CD4-positive, alpha-beta T cell treated with Interleukin-15 for 1 hour (primary cell): Measurements from ENCODE around the gene ITGA1.
A peak's percentile ranks its signal among the peaks of the same experiment; 100 is the strongest.
"Not testable (repeated sequence)": the region's sequence is repeated elsewhere in the genome, so short reads cannot be mapped to it uniquely, and the experiment has no call there.

ENCODE experiments used
- DNase-seq: peaks from one replicate; pipeline ENCODE4 v3.0.0-alpha.2; 2020

Gene ITGA1

GRCh38 chr5:52787600-52788504, at the start of gene ITGA1, which contains the start of gene PELO:
Gene ITGA1, plus strand, starts transcription at chr5:52787916. Its CDS starts 438 bp downstream, at chr5:52788354.
Gene PELO, plus strand, starts transcription at chr5:52787916. Its CDS starts 12,479 bp downstream, at chr5:52800395.
- peak; percentile 38 for DNase-seq

DNA sequence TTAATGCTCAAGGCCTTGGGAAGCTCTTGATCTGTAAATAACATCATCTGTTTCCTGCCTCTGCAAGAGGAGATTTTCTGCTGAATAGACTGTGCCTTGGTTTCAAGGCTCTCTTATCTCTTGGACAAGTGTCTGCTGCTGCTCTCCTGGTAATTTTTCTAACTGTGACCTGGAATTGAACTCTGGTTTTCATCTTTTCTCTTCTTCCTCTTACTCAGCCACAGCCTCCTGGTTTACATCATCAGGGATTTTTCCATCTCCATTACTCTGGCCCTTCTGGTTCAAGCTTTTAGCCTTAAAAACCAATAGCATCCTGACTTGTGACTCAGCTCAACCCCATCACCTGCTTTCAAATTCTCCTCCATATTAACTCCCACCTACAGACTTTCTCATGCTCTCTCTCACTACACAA, 49.6 kb upstream of the ITGA1 start:
- no peak for DNase-seq

GRCh38 chr5:52740007-52740406, 47.7 kb upstream of the ITGA1 start:
- no peak for DNase-seq

DNA sequence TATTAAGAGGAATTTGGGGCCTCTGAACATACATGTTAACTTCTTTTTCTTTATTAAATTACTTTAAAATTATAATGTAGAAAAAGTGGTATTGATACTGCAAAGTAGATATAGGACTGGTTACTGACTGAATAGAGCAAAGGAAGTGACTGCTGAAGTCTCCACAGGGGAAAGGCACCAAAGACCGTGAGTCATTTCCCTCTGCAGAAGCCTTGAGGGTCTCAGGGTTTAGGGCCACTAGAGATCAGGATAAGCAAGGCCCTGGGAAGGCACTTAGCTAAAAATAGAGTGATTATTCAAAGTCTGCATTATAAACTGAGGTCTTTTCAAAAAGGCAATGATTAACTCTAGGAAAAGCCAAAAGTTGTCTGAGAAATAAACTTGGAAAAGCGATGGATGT, 44.7 kb upstream of the ITGA1 start:
- DNase-seq: no peak

- no peak for DNase-seq
These were observed 44.2 kb upstream of the ITGA1 start for GRCh38 chr5:52743529-52743928.

GRCh38 chr5:52743970-52744369, 43.7 kb upstream of the ITGA1 start:
- DNase-seq: no peak

- DNase-seq: not testable (repeated sequence)
These were observed 42.8 kb upstream of the ITGA1 start for GRCh38 chr5:52744867-52745458.

GRCh38 chr5:52746539-52746938, 41.2 kb upstream of the ITGA1 start:
- DNase-seq: no peak

DNA sequence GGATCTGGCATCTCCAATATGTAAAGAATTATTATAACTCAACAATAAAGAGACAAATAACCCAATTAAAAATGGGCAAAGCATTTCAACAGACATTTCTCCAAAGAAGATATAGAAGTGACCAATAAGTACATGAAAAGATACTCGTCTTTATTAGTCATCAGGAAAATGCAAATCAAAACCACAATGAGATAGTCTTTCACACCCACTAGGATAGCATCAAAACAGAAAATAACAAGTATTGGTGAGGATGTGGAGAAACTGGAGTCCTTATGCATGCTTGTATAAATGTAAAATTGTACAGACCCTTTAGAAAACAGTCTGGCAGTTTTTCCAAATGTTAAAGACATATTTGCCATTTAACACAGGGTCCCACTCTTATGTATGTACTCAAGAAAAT, 39.1 kb upstream of the ITGA1 start:
- DNase-seq: no peak

DNA sequence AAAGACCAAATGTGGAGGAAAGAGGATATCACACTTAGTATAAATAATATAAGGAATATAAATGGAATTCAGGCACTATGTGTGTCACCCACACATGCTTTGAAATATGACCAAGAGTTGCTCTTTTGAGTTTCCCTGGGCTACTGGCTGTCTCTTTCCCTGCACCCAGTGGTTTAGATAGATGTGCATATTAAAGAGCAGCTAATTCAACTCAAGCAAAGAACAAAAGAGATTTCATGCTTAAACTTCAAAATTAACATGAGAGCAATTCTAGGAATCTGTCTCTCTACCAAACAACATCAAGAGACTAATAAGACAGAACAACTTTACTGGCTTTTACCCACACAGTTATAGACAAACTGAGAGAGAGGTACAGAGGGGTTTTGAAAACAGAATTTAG, 38.0 kb upstream of the ITGA1 start:
- DNase-seq: no peak

GRCh38 chr5:52751137-52751536, 36.6 kb upstream of the ITGA1 start:
- no peak for DNase-seq

DNA sequence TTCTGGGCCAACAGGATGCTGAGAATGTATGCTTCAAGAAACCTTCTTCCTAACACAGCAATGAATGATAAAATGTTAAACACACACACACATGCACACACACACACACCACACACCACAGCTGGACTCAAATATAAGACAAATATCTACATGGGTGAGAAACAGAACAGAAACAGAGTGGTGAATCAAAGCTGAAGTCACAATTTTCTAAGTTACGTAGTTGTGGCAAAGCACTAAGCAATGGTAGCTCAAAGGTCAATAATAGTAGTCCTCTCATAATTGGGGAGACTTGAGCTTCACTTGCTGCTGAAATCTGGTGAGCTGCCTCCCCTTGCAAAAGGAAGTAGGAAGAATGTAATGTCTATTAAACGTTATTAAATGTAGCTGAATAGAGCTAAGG, 33.7 kb upstream of the ITGA1 start:
- no peak for DNase-seq

- DNase-seq: no peak
These were observed 30.2 kb upstream of the ITGA1 start for GRCh38 chr5:52757527-52757926.

GRCh38 chr5:52758014-52758413, 29.7 kb upstream of the ITGA1 start:
- DNase-seq: no peak

DNA sequence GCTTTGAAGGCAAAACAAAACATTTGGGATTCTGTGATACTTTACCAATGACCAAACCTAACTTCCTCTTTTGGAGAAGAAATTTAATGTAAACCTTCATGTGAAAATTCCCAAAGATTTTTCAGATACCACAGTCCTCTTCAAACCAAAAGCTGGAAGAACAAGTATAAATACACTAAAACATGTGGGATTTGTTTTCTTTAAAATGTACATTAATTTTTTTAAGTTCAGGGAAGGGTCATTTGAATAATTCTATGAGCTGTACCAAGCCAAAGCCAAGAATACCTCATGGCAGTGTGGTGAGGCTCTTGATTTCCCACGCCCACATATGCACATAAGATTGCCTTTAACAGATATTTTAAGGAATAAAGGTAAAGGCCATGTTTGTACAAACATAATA, 28.4 kb upstream of the ITGA1 start:
- DNase-seq: no peak

DNA sequence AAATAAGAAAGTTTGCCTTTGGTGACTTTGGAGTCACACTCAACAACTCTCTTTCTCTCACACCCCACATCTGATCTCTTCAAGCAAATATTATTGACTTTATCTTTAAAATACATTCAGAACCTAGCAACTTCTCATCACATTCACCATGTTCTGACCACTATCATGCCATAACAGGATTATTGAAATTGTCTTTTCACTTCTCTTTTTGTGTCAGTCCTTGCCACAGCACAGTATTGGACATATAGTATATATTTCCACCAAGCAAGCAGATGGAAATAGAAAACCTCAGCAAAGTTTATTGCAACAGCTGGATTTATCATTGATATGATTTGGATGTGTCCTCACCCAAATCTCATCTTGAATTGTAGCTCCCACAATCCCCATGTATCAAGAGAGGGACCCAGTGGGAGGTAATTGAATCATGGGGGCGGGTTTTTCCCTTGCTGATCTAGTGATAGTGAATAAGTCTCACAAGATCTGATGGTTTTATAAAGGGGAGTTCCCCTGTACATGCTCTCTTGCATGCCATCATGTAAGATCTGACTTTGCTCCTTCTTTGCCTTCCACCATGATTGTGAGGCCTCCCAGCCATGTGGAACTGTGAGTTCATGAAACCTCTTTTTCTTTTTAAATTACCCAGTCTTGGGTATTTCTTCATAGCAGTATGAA, 26.9 kb upstream of the ITGA1 start:
- DNase-seq: no peak

- DNase-seq: no peak
These were observed 20.4 kb upstream of the ITGA1 start for GRCh38 chr5:52767217-52767743.

DNA sequence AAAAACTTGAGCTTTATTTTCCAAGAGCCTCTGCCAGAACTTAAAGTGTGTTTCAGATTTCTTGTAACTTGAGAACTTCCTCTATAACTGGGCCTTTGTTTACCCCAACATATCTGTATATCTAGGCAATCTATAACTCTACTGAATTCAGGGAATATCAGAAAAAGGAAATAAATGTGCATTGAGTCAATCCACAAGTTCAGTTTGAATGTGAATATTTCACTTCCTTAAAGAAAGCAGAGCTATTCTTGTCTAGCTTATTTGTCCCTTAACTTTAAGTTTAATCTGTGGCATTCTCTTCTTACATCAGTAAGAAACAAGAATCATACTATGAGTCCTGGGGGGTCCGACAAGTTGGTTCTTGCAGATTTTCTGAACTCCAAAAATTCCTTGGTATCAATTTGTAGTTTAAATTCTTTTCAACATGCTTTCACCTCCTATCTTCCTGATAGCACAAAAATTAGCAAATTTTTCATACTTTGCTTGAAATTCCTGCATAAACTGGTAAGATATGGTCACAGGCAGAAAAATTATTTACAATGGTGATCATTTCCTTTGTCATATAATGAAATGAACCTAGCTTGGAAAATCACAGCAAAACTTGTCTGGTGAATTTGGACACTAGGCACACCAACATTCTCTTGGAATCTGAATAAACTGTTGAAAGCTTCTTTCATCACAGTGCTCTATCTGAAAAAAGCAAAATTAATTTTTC, 19.8 kb upstream of the ITGA1 start:
- no peak for DNase-seq

- DNase-seq: no peak
These were observed 18.7 kb upstream of the ITGA1 start for GRCh38 chr5:52769061-52769460.

GRCh38 chr5:52770287-52770939, 17.3 kb upstream of the ITGA1 start:
- DNase-seq: no peak

GRCh38 chr5:52771343-52772039, 16.2 kb upstream of the ITGA1 start:
- DNase-seq: no peak

- no peak for DNase-seq
These were observed 15.0 kb upstream of the ITGA1 start for GRCh38 chr5:52772668-52773067.
